ENCODE measurements around the gene WLS. TPM values are rescaled to one million over a fixed set of nuclear protein-coding genes. Genes with fewer than 3 reads are reported as not detected.

Gene WLS
- total RNA-seq, 1 donor from 2014 or later = 187 TPM

GRCh38 chr1:68255301-68255700 is 23.0 kb upstream of the WLS start:
- no peak overlapping the region for H3K27ac ChIP-seq (ENCODE audit: low read depth, low read length)
- no peak overlapping the region for H2AFZ ChIP-seq (ENCODE audit: low read depth, low read length)
- no peak overlapping the region for H3K4me2 ChIP-seq (ENCODE audit: low read length)
- Mint-ChIP-seq H3K9me3 (ENCODE audit: unreplicated experiment) (no peaks in the 10 kb centered on the region), H3K36me3 (ENCODE audit: low read depth, unreplicated experiment) (no peaks in the 10 kb centered on the region), H3K27me3 (ENCODE audit: low read depth, unreplicated experiment) (no peaks in the 10 kb centered on the region), H3K27ac (ENCODE audit: unreplicated experiment) (no peak overlapping the region), H3K4me3 (ENCODE audit: unreplicated experiment) (no peak overlapping the region), H3K4me1 (ENCODE audit: low read depth, unreplicated experiment) (no peaks in the 10 kb centered on the region)
- H3K4me3 ChIP-seq (ENCODE audit: insufficient read depth, low read depth, low read length) = no peak overlapping the region
- no peaks in the 10 kb centered on the region for H3K9me3 ChIP-seq (ENCODE audit: insufficient read depth, low read depth, low read length)
- TF ChIP-seq CTCF (IDR thresholded peaks at IDR 0.05; ENCODE audit: insufficient read depth, low read depth, low read length) = no peak
- TF ChIP-seq EZH2 (IDR thresholded peaks at IDR 0.05; ENCODE audit: insufficient read depth, low read length) = no peak
- H3K9ac ChIP-seq (ENCODE audit: low read length) = no peak overlapping the region
- FAIRE-seq = no peak
- H3K4me1 ChIP-seq (ENCODE audit: insufficient read depth, low read length) = no peaks in the 10 kb centered on the region
- no peaks in the 10 kb centered on the region for H3K36me3 ChIP-seq (ENCODE audit: insufficient read depth, low read length)
- H4K20me1 ChIP-seq (ENCODE audit: insufficient read depth, low read length) = no peaks in the 10 kb centered on the region
- no peaks in the 10 kb centered on the region for H3K79me2 ChIP-seq (ENCODE audit: insufficient read depth, low read length)
- DNase-seq (ENCODE audit: low read depth) = no peak
- H3K27me3 ChIP-seq (ENCODE audit: insufficient read depth, low read length) = no peaks in the 10 kb centered on the region

GRCh38 chr1:68254667-68255226 is 22.4 kb upstream of the WLS start:
- Histone ChIP-seq H3K4me2 (ENCODE audit: low read length) (no peak overlapping the region), H3K4me3 (ENCODE audit: insufficient read depth, low read depth, low read length) (no peak overlapping the region), H3K9ac (ENCODE audit: low read length) (no peak overlapping the region), H3K9me3 (ENCODE audit: insufficient read depth, low read depth, low read length) (no peaks in the 10 kb centered on the region), H3K27me3 (ENCODE audit: insufficient read depth, low read length) (no peaks in the 10 kb centered on the region), H2AFZ (ENCODE audit: low read depth, low read length) (no peak overlapping the region), H3K36me3 (ENCODE audit: insufficient read depth, low read length) (no peaks in the 10 kb centered on the region), H4K20me1 (ENCODE audit: insufficient read depth, low read length) (no peaks in the 10 kb centered on the region), H3K27ac (ENCODE audit: low read depth, low read length) (no peak overlapping the region), H3K4me1 (ENCODE audit: insufficient read depth, low read length) (no peaks in the 10 kb centered on the region), H3K79me2 (ENCODE audit: insufficient read depth, low read length) (no peaks in the 10 kb centered on the region)
- Mint-ChIP-seq H3K4me1 (ENCODE audit: low read depth, unreplicated experiment) (no peaks in the 10 kb centered on the region), H3K4me3 (ENCODE audit: unreplicated experiment) (no peak overlapping the region), H3K27ac (ENCODE audit: unreplicated experiment) (no peak overlapping the region), H3K27me3 (ENCODE audit: low read depth, unreplicated experiment) (no peaks in the 10 kb centered on the region), H3K36me3 (ENCODE audit: low read depth, unreplicated experiment) (no peaks in the 10 kb centered on the region), H3K9me3 (ENCODE audit: unreplicated experiment) (no peaks in the 10 kb centered on the region)
- no peak for FAIRE-seq
- TF ChIP-seq EZH2 (IDR thresholded peaks at IDR 0.05; ENCODE audit: insufficient read depth, low read length) (no peak), CTCF (IDR thresholded peaks at IDR 0.05; ENCODE audit: insufficient read depth, low read depth, low read length) (no peak)
- DNase-seq (ENCODE audit: low read depth) = no peak

- Histone ChIP-seq H4K20me1 (ENCODE audit: insufficient read depth, low read length) (no peaks in the 10 kb centered on the region), H3K36me3 (ENCODE audit: insufficient read depth, low read length) (no peaks in the 10 kb centered on the region), H3K4me2 (ENCODE audit: low read length) (no peak overlapping the region), H3K27me3 (ENCODE audit: insufficient read depth, low read length) (no peaks in the 10 kb centered on the region), H3K4me1 (ENCODE audit: insufficient read depth, low read length) (no peaks in the 10 kb centered on the region), H3K9me3 (ENCODE audit: insufficient read depth, low read depth, low read length) (no peaks in the 10 kb centered on the region), H3K9ac (ENCODE audit: low read length) (no peak overlapping the region), H3K79me2 (ENCODE audit: insufficient read depth, low read length) (peaks cover 3% of the 10 kb centered on the region), H2AFZ (ENCODE audit: low read depth, low read length) (no peak overlapping the region), H3K27ac (ENCODE audit: low read depth, low read length) (no peak overlapping the region), H3K4me3 (ENCODE audit: insufficient read depth, low read depth, low read length) (no peak overlapping the region)
- FAIRE-seq (no peak), DNase-seq (ENCODE audit: low read depth) (no peak)
- H3K36me3 Mint-ChIP-seq (ENCODE audit: low read depth, unreplicated experiment) = no peaks in the 10 kb centered on the region
- no peak overlapping the region for H3K4me3 Mint-ChIP-seq (ENCODE audit: unreplicated experiment)
- H3K27ac Mint-ChIP-seq (ENCODE audit: unreplicated experiment) = no peak overlapping the region
- H3K27me3 Mint-ChIP-seq (ENCODE audit: low read depth, unreplicated experiment) = peaks cover 32% of the 10 kb centered on the region
- H3K4me1 Mint-ChIP-seq (ENCODE audit: low read depth, unreplicated experiment) = peaks cover 2% of the 10 kb centered on the region
- H3K9me3 Mint-ChIP-seq (ENCODE audit: unreplicated experiment) = peaks cover 5% of the 10 kb centered on the region
- TF ChIP-seq EZH2 (IDR thresholded peaks at IDR 0.05; ENCODE audit: insufficient read depth, low read length) (no peak), CTCF (IDR thresholded peaks at IDR 0.05; ENCODE audit: insufficient read depth, low read depth, low read length) (no peak)
Observed at GRCh38 chr1:68237040-68237439, 4.7 kb upstream of the WLS start.
